ENCODE results near the gene FURIN.

DNA sequence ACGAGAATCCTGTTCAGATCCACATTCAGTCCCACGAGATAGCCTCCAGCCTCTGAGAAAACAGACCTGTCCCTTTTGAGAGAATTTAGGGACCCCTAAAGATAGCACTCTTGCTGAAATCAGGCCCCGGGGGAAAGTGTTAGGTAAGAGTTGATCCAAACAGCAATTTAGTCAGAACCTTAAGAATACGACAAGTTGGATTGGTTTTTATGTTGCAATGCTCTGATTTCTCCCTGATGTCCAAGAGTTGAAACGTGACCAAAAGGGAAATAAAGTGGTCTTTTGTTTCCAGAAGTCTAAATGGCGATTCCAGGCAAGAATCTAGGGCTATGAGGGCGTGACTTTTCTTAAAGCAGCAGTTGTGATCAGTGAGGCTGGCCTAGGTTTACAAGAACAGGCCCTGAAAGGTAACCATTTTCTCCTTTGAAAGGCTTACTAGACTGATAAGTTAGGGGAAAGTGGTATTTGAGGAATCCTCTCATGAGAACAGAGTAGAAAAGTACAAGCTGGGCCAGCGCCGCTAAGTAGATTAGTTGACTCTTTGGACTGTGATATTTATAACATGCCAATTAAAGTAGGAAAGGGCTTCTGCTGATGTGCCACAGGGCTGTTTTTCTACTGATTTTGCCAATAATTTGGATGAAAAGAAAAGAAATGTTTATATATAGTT is 39.6 kb downstream of the FURIN start:
- TF ChIP-seq EZH2 (IDR thresholded peaks at IDR 0.05; ENCODE audit: borderline replicate concordance, low read length) = no peak
- TF ChIP-seq, protein P1, sequence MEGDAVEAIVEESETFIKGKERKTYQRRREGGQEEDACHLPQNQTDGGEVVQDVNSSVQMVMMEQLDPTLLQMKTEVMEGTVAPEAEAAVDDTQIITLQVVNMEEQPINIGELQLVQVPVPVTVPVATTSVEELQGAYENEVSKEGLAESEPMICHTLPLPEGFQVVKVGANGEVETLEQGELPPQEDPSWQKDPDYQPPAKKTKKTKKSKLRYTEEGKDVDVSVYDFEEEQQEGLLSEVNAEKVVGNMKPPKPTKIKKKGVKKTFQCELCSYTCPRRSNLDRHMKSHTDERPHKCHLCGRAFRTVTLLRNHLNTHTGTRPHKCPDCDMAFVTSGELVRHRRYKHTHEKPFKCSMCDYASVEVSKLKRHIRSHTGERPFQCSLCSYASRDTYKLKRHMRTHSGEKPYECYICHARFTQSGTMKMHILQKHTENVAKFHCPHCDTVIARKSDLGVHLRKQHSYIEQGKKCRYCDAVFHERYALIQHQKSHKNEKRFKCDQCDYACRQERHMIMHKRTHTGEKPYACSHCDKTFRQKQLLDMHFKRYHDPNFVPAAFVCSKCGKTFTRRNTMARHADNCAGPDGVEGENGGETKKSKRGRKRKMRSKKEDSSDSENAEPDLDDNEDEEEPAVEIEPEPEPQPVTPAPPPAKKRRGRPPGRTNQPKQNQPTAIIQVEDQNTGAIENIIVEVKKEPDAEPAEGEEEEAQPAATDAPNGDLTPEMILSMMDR (conservative IDR thresholded peaks at IDR 0.05 in 1 of 2, IDR thresholded peaks at IDR 0.05 in 1 of 2; ENCODE audit: extremely low read depth in 1 of 2, insufficient read depth in 1 of 2, low read depth in 1 of 2, low read length in 2 of 2) = no peak
